Measurements from ENCODE around the gene GADD45A. TPM values are rescaled to one million over a fixed set of nuclear protein-coding genes. Genes with fewer than 3 reads are reported as not detected.

GADD45A gene
- polyA plus RNA-seq, 3 donors = 7.5 to 14.3 (median 9.6) TPM

DNA sequence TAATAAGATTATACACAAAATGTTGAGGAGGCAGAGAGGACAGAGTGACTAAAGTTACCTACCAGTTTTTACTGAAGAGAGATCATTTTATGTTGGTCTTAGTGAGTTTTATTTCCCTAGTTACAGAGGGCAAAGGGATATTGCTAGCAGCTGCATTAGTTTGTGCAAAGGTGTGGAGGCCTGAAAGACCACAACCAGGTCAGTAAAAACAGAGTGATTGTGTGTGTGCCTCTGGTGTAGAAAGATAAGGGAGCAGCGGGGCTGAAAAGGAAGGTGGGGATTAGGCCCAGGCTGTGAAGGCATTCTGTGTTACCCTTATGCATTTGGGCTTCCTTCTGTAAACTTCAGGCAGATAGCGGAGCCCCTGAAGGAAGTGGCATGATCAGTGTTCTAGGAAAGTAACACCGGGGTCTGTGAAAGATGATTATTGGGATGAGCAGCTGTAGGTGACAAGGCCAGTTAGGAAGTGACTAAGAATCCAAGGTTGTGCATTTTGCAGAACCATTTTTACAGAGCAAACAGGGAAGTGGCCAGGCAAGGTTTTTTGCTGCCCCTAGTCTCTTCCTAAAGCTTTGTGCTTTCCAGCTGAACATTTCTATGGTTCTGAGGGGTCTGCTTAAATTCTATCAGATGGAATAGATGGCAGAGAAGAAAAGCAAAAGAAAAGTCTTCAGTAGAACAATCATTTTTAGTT is 3.7 kb downstream of the GADD45A start:
- H3K27ac ChIP-seq (ENCODE audit: low read depth in 1 of 2, low read length in 2 of 2) = peak overlapping the region in 1 of 2 donors; percentile 51
- H3K27ac Mint-ChIP-seq = peak overlapping the region; percentile 69 to 90 (median 85)

DNA sequence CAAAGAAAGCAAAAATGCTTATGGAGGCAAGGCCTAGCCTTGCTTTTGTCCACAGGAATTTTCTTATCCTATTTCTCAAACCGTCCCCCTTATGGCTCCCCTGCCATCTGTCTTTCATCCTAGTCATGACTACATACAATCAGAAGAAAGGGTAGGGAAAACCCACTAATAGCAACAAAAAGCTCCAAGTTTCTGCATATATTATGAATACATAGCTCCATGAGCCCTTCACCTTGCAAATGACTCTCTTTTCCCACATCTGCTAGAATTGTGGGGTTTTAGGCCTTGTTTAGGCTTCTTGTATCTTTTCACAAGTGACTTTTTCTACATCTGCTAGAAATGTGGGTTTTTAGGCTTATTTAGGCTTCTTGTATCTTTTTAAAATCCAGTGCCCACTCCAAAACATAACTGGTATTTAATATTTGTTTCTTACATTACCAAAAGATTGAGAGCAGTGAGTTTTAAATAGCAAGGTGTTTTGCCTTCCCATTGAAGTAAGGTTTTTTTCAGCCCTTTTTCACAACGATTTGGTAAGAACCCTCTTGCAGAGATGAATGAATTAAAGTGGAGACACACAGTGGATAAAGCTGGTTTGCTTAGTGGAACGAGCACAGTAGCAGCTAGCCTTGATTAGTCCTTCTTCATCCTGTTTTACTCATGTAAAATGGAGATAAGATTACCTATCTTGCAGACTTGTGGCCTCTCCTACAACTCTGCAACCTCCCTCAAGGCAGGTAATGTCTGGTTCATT is 4.4 kb downstream of the GADD45A start:
- Histone ChIP-seq H4K20me1 (ENCODE audit: insufficient read depth, low read length) (peaks cover 7% of the 10 kb centered on the region), H3K4me3 (replicated peaks in 1 of 3; ENCODE audit: low read depth in 2 of 3, low read length in 3 of 3) (no peak overlapping the region), H3K27ac (ENCODE audit: low read depth in 1 of 2, low read length in 2 of 2) (peak overlapping the region in 1 of 2 donors; percentile 51), H3K36me3 (replicated peaks in 1 of 2; ENCODE audit: control insufficient read depth in 1 of 2, insufficient read depth in 2 of 2, low read length in 2 of 2) (peaks cover 0 to 10% of the 10 kb centered on the region in 2 donors), H3K9ac (ENCODE audit: insufficient read depth, low read length, poor library complexity, severe bottlenecking) (no peak overlapping the region), H3K79me2 (ENCODE audit: insufficient read depth, low read length) (peaks cover 20% of the 10 kb centered on the region), H2AFZ (ENCODE audit: insufficient read depth, low read depth, low read length, poor library complexity, severe bottlenecking) (no peak overlapping the region), H3K9me3 (replicated peaks in 1 of 2; ENCODE audit: control insufficient read depth in 1 of 2, insufficient read depth in 1 of 2, low read length in 2 of 2) (no peaks in the 10 kb centered on the region), H3K27me3 (ENCODE audit: control insufficient read depth in 2 of 2, insufficient read depth in 2 of 2, low read length in 2 of 2) (no peaks in the 10 kb centered on the region), H3K4me2 (replicated peaks; ENCODE audit: extremely low read depth, low read length, poor library complexity, severe bottlenecking) (peak overlapping the region; percentile 9), H3K4me1 (ENCODE audit: control insufficient read depth in 1 of 2, insufficient read depth in 2 of 2, low read length in 2 of 2) (peaks cover 37 to 47% of the 10 kb centered on the region in 2 donors)
- no CpG with 5 or more reads among the region's 3 CpGs for WGBS (ENCODE audit: insufficient coverage)
- H3K4me3 Mint-ChIP-seq = no peak overlapping the region
- intact Hi-C loops (cut with micrococcal nuclease) = loop anchor here (5.0 to 10.0 kb wide), 4 partner anchors 33 to 1357 kb away; partner anchors contain the start of gene SERBP1 (in 1 of the 2)
- H3K27ac Mint-ChIP-seq = peak overlapping the region in 3 of 7 donors; percentile 69 to 84 (median 74)
- H3K36me3 Mint-ChIP-seq = peaks cover 6 to 15% of the 10 kb centered on the region in 2 donors
- DNase-seq = no peak
- peaks cover 36% of the 10 kb centered on the region for H3K4me1 Mint-ChIP-seq
- peaks cover 0 to 1% (median 0%) of the 10 kb centered on the region in 3 donors for H3K27me3 Mint-ChIP-seq (ENCODE audit: low read depth in 3 of 3)
- TF ChIP-seq, protein P1, sequence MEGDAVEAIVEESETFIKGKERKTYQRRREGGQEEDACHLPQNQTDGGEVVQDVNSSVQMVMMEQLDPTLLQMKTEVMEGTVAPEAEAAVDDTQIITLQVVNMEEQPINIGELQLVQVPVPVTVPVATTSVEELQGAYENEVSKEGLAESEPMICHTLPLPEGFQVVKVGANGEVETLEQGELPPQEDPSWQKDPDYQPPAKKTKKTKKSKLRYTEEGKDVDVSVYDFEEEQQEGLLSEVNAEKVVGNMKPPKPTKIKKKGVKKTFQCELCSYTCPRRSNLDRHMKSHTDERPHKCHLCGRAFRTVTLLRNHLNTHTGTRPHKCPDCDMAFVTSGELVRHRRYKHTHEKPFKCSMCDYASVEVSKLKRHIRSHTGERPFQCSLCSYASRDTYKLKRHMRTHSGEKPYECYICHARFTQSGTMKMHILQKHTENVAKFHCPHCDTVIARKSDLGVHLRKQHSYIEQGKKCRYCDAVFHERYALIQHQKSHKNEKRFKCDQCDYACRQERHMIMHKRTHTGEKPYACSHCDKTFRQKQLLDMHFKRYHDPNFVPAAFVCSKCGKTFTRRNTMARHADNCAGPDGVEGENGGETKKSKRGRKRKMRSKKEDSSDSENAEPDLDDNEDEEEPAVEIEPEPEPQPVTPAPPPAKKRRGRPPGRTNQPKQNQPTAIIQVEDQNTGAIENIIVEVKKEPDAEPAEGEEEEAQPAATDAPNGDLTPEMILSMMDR (IDR thresholded peaks at IDR 0.05) = no peak
- peaks cover 0 to 2% (median 0%) of the 10 kb centered on the region in 7 donors for H3K9me3 Mint-ChIP-seq

More for the DNA sequence above, 3.7 kb downstream of the GADD45A start:
- Histone ChIP-seq H3K27me3 (ENCODE audit: control insufficient read depth in 2 of 2, insufficient read depth in 2 of 2, low read length in 2 of 2) (no peaks in the 10 kb centered on the region), H3K4me2 (replicated peaks; ENCODE audit: extremely low read depth, low read length, poor library complexity, severe bottlenecking) (peak overlapping the region; percentile 37), H3K9me3 (replicated peaks in 1 of 2; ENCODE audit: control insufficient read depth in 1 of 2, insufficient read depth in 1 of 2, low read length in 2 of 2) (no peaks in the 10 kb centered on the region), H3K4me3 (replicated peaks in 1 of 3; ENCODE audit: low read depth in 2 of 3, low read length in 3 of 3) (peak overlapping the region in 1 of 3 experiments; percentile 18), H3K9ac (ENCODE audit: insufficient read depth, low read length, poor library complexity, severe bottlenecking) (no peak overlapping the region), H3K79me2 (ENCODE audit: insufficient read depth, low read length) (peaks cover 20% of the 10 kb centered on the region), H4K20me1 (ENCODE audit: insufficient read depth, low read length) (peaks cover 7% of the 10 kb centered on the region), H3K4me1 (ENCODE audit: control insufficient read depth in 1 of 2, insufficient read depth in 2 of 2, low read length in 2 of 2) (peaks cover 44 to 55% of the 10 kb centered on the region in 2 donors), H3K36me3 (replicated peaks in 1 of 2; ENCODE audit: control insufficient read depth in 1 of 2, insufficient read depth in 2 of 2, low read length in 2 of 2) (peaks cover 0 to 10% of the 10 kb centered on the region in 2 donors), H2AFZ (ENCODE audit: insufficient read depth, low read depth, low read length, poor library complexity, severe bottlenecking) (no peak overlapping the region)
- Mint-ChIP-seq H3K4me1 (peaks cover 43% of the 10 kb centered on the region), H3K4me3 (peak overlapping the region; percentile 16 to 44), H3K36me3 (peaks cover 6 to 15% of the 10 kb centered on the region in 2 donors), H3K9me3 (peaks cover 0 to 2% (median 0%) of the 10 kb centered on the region in 7 donors), H3K27me3 (ENCODE audit: low read depth in 3 of 3) (peaks cover 1 to 2% (median 1%) of the 10 kb centered on the region in 3 donors)
- WGBS (ENCODE audit: insufficient coverage) = 7% methylated on average over 3 of the region's 3 CpGs
- TF ChIP-seq, protein P1 (IDR thresholded peaks at IDR 0.05) = no peak
- intact Hi-C loops (cut with micrococcal nuclease) = loop anchor here (5.0 to 10.0 kb wide), 4 partner anchors 34 to 1356 kb away; partner anchors contain the start of gene SERBP1 (in 1 of the 2)
- peak in 2 of 3 donors; percentile 67 to 77 for DNase-seq
